ENCODE data around the gene SLC30A9. TPM values are rescaled to one million over a fixed set of nuclear protein-coding genes. Genes with fewer than 3 reads are reported as not detected.

Gene SLC30A9
- total RNA-seq, 1 donor from 2014 or later: 27.1 TPM

DNA sequence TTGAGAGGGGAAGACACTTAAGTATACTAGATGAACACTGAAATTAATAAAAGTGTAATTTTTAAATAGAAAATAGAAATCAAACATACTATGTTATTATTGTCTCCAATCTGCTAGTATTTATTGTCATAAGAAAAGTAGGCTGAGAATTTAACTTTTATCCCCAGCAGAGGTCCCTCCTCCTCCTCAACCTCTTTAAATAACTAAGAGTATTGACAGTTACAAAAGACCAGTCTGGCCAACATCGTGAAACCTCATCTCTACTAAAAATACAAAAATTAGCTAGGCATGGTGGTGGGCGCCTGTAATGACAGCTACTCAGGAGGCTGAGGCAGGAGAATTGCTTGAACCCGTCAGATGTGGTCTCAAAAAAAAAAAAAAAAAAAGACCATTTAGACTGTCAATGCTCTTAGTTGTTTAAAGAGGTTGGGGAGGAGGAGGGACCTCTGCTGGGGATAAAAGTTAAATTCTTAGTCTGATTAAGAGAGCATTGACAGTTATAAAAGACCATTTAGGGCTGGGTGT is 4.2 kb downstream of the SLC30A9 start:
- no peak overlapping the region for H3K4me3 ChIP-seq (ENCODE audit: low read length in 3 of 3)
- peaks cover 12 to 24% (median 15%) of the 10 kb centered on the region in 3 donors for H3K4me1 ChIP-seq (ENCODE audit: control insufficient read depth in 3 of 3, insufficient read depth in 3 of 3, low read length in 3 of 3)
- no peaks in the 10 kb centered on the region for H3K27me3 ChIP-seq (ENCODE audit: control insufficient read depth in 3 of 3, insufficient read depth in 3 of 3, low read length in 3 of 3)
- H3K9me3 ChIP-seq (ENCODE audit: control insufficient read depth in 3 of 3, low read length in 3 of 3): no peaks in the 10 kb centered on the region
- no peaks in the 10 kb centered on the region for H3K36me3 ChIP-seq (ENCODE audit: control insufficient read depth in 3 of 3, insufficient read depth in 3 of 3, low read length in 3 of 3)
- H3K27ac ChIP-seq (ENCODE audit: low read depth, low read length): no peak overlapping the region
- no peak overlapping the region for H3K9ac ChIP-seq (ENCODE audit: low read depth in 1 of 3, low read length in 3 of 3)

DNA sequence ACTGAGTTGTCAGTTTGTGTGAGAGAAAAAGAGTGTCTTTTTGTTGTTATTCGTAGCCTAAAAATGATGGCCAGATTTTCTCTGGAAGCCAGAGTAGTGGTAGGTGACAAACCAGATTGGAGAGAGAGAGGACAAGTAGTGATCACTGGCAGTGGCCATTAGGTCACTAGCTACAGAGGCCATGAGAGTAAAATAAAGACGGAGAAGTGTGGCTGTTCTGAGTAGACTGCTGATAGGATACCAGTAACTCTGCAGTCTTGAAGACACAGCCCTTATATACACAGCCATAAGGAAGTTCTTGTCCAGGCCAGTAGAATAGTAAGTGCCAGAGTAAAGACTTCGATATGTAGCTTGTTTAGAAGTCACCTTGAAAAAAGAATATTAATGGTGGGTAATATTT is 7.7 kb downstream of the SLC30A9 start:
- no peak overlapping the region for H3K4me3 ChIP-seq (ENCODE audit: low read length in 3 of 3)
- no peak overlapping the region for H3K27ac ChIP-seq (ENCODE audit: low read depth, low read length)
- no peak overlapping the region for H3K9ac ChIP-seq (ENCODE audit: low read depth in 1 of 3, low read length in 3 of 3)
- no peaks in the 10 kb centered on the region for H3K4me1 ChIP-seq (ENCODE audit: control insufficient read depth in 3 of 3, insufficient read depth in 3 of 3, low read length in 3 of 3)
- H3K27me3 ChIP-seq (ENCODE audit: control insufficient read depth in 3 of 3, insufficient read depth in 3 of 3, low read length in 3 of 3): no peaks in the 10 kb centered on the region
- no peaks in the 10 kb centered on the region for H3K9me3 ChIP-seq (ENCODE audit: control insufficient read depth in 3 of 3, low read length in 3 of 3)
- H3K36me3 ChIP-seq (ENCODE audit: control insufficient read depth in 3 of 3, insufficient read depth in 3 of 3, low read length in 3 of 3): peaks cover 0 to 7% (median 0%) of the 10 kb centered on the region in 3 donors

DNA sequence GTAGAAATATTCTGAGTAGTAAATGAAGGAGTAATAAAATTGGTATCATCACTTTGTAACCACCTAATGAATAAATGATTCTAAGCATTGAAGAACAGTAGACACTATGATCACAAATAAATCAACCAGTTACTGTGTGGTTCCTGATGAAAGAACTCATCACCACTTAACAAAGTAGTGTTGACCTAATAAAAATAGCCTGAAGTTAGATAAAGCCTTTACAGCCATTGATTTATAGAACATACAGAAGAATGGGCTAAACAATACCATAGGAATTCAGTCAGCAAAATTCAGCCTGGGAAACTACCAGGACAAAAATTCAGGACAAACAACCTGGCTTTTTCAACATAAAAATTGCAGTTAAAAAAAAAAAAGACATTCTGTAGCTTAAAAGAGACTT is 9.0 kb downstream of the SLC30A9 start:
- no peaks in the 10 kb centered on the region for H3K27me3 ChIP-seq (ENCODE audit: control insufficient read depth in 3 of 3, insufficient read depth in 3 of 3, low read length in 3 of 3)
- no peak overlapping the region for H3K27ac ChIP-seq (ENCODE audit: low read depth, low read length)
- no peak overlapping the region for H3K9ac ChIP-seq (ENCODE audit: low read depth in 1 of 3, low read length in 3 of 3)
- no peaks in the 10 kb centered on the region for H3K4me1 ChIP-seq (ENCODE audit: control insufficient read depth in 3 of 3, insufficient read depth in 3 of 3, low read length in 3 of 3)
- peaks cover 0 to 7% (median 0%) of the 10 kb centered on the region in 3 donors for H3K36me3 ChIP-seq (ENCODE audit: control insufficient read depth in 3 of 3, insufficient read depth in 3 of 3, low read length in 3 of 3)
- no peak overlapping the region for H3K4me3 ChIP-seq (ENCODE audit: low read length in 3 of 3)
- no peaks in the 10 kb centered on the region for H3K9me3 ChIP-seq (ENCODE audit: control insufficient read depth in 3 of 3, low read length in 3 of 3)

DNA sequence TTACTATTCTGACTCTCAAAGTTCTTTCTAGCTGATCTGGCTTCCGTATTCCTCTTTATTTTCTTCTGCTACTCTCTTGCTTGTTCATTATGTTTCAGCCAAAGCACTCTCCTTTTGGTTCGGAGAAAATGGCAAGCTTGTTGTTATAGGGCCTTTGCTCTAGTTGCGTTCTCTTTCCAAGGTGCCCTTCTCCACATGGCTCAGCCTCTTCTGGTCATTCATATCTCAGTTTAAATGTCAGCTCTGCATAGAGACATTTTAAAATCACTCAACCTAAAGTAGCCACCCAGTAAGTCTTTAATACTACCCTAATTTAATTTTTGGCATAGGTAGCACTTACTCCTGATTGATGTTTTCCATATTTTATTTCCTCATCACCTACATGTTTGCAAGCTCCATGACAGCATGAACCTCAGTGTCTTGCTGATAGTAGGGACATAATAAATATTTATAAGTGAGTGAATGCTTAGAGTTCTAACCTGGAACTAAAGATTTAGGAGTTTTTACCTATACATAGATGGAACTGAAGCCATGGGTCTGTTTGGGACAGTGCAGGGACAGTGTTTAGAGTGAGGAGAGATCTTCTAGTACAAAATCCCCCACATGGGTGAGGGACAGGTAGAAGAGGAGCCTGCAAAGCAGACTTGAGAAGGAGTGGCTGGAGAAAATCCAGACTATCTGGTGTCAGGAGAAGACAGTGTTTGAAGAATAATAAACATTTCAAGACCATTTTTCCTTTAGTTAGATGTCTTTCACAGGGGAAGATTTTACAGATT is 17.9 kb downstream of the SLC30A9 start:
- Histone ChIP-seq H3K36me3 (ENCODE audit: control insufficient read depth in 3 of 3, insufficient read depth in 3 of 3, low read length in 3 of 3) (peaks cover 0 to 9% (median 0%) of the 10 kb centered on the region in 3 donors), H3K27ac (ENCODE audit: low read depth, low read length) (no peak overlapping the region), H3K4me3 (ENCODE audit: low read length in 3 of 3) (no peak overlapping the region), H3K9me3 (ENCODE audit: control insufficient read depth in 3 of 3, low read length in 3 of 3) (no peaks in the 10 kb centered on the region), H3K4me1 (ENCODE audit: control insufficient read depth in 3 of 3, insufficient read depth in 3 of 3, low read length in 3 of 3) (peaks cover 0 to 8% (median 7%) of the 10 kb centered on the region in 3 donors), H3K27me3 (ENCODE audit: control insufficient read depth in 3 of 3, insufficient read depth in 3 of 3, low read length in 3 of 3) (no peaks in the 10 kb centered on the region), H3K9ac (ENCODE audit: low read depth in 1 of 3, low read length in 3 of 3) (no peak overlapping the region)

DNA sequence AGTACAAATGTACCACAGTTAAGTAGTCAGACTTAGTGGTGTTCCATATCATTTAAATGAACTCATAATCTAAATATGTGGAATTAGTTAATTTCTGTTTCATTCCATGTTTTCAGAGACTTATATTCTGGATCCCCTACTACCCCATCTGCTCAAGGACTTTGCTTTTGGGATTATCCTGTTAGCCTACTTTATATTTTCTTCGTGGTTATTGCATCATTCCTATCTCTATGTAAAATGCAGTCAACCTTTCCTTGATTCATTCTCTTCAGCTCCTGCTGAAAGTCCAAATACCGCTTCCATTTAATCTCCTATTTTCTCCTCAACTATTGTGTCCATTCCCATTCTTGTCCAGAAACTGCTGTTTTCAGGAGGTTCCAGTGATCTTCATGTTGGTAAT is 25.1 kb downstream of the SLC30A9 start:
- H3K4me3 ChIP-seq (ENCODE audit: low read length in 3 of 3): no peak overlapping the region
- H3K9me3 ChIP-seq (ENCODE audit: control insufficient read depth in 3 of 3, low read length in 3 of 3): no peaks in the 10 kb centered on the region
- H3K4me1 ChIP-seq (ENCODE audit: control insufficient read depth in 3 of 3, insufficient read depth in 3 of 3, low read length in 3 of 3): no peaks in the 10 kb centered on the region
- no peak overlapping the region for H3K9ac ChIP-seq (ENCODE audit: low read depth in 1 of 3, low read length in 3 of 3)
- H3K27me3 ChIP-seq (ENCODE audit: control insufficient read depth in 3 of 3, insufficient read depth in 3 of 3, low read length in 3 of 3): no peaks in the 10 kb centered on the region
- peaks cover 0 to 5% (median 0%) of the 10 kb centered on the region in 3 donors for H3K36me3 ChIP-seq (ENCODE audit: control insufficient read depth in 3 of 3, insufficient read depth in 3 of 3, low read length in 3 of 3)
- no peak overlapping the region for H3K27ac ChIP-seq (ENCODE audit: low read depth, low read length)

DNA sequence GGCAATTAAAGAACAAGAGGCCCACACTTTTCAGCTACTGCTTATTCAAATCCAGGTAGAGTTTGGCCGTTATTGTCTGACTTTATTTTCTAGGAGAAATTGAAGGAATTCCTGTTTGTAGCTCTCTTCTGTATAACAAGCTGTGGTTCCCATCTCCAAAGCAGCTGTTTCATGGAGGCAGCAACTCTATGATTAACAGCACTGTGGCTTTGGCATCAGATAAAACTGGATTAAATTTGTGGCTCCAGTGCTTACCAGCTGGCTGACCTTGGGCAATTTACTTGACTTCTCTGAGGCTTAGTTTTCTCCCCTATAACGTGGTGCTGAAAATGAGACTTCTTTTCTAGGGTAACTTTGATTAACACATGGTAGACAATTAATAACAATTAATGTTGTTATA is 28.1 kb downstream of the SLC30A9 start:
- Histone ChIP-seq H3K36me3 (ENCODE audit: control insufficient read depth in 3 of 3, insufficient read depth in 3 of 3, low read length in 3 of 3) (peaks cover 3 to 5% (median 4%) of the 10 kb centered on the region in 3 donors), H3K9ac (ENCODE audit: low read depth in 1 of 3, low read length in 3 of 3) (no peak overlapping the region)

DNA sequence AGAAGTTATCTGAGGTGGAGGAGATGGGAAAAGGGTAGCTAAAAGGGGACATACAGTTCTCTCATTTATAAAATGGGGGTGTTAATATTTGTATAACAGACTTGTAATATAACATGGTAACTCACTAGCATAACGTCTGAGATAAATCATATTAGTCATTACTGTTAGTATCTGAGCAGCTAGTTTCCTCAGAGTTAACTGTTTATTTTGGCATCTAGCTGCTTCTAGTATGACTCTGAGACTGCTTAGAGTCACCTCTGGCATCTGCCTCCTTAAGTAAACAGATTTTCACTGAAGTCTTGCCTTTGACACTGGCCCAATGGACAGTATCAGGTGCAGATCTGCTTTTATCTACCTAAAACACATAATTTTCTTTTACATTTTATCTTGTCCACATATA is 58.1 kb downstream of the SLC30A9 start:
- no peak overlapping the region for H3K9ac ChIP-seq (ENCODE audit: low read depth in 1 of 3, low read length in 3 of 3)
- no peaks in the 10 kb centered on the region for H3K4me1 ChIP-seq (ENCODE audit: control insufficient read depth in 3 of 3, insufficient read depth in 3 of 3, low read length in 3 of 3)
- no peaks in the 10 kb centered on the region for H3K9me3 ChIP-seq (ENCODE audit: control insufficient read depth in 3 of 3, low read length in 3 of 3)
- peaks cover 3 to 8% (median 7%) of the 10 kb centered on the region in 3 donors for H3K36me3 ChIP-seq (ENCODE audit: control insufficient read depth in 3 of 3, insufficient read depth in 3 of 3, low read length in 3 of 3)
- H3K27me3 ChIP-seq (ENCODE audit: control insufficient read depth in 3 of 3, insufficient read depth in 3 of 3, low read length in 3 of 3): no peaks in the 10 kb centered on the region
- H3K4me3 ChIP-seq (ENCODE audit: low read length in 3 of 3): no peak overlapping the region
- no peak overlapping the region for H3K27ac ChIP-seq (ENCODE audit: low read depth, low read length)

More for the DNA sequence above, 28.1 kb downstream of the SLC30A9 start:
- Histone ChIP-seq H3K27me3 (ENCODE audit: control insufficient read depth in 3 of 3, insufficient read depth in 3 of 3, low read length in 3 of 3) (no peaks in the 10 kb centered on the region), H3K4me3 (ENCODE audit: low read length in 3 of 3) (no peak overlapping the region), H3K4me1 (ENCODE audit: control insufficient read depth in 3 of 3, insufficient read depth in 3 of 3, low read length in 3 of 3) (no peaks in the 10 kb centered on the region), H3K27ac (ENCODE audit: low read depth, low read length) (no peak overlapping the region), H3K9me3 (ENCODE audit: control insufficient read depth in 3 of 3, low read length in 3 of 3) (no peaks in the 10 kb centered on the region)

DNA sequence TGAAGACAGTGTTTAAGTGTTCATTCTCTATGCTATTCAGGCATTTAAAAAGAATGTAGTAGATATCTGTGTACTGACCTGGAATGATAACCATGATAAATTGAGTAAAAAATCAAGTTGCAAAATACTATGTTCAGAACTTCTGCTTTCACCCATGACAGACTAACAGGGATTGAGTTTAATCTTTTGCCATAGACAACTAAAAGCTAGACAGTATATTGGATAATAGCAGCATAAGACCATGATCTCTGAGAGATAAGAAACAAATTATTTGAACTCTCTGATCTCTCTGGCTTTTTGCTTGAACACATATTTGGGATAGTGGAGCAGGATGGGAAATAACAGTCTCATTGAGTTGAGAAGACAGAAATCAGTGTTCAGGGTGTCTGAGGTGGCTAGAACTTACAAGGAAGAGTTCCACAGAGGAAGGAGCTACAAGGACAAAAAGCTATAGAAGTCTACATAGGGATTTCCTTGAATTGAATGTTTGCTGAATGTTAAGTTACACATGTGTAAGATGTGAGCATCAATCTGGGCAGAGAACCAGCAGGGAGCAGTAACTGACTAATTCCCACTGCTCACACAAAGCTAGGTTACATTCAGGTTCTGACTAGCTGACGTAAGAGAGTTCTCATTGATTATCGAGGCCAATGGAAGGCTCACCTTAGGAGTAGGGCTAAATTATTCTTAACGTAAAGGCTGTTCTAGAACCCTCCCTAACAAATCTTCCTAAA is 60.4 kb downstream of the SLC30A9 start:
- peaks cover 3 to 8% (median 5%) of the 10 kb centered on the region in 3 donors for H3K36me3 ChIP-seq (ENCODE audit: control insufficient read depth in 3 of 3, insufficient read depth in 3 of 3, low read length in 3 of 3)
- H3K9me3 ChIP-seq (ENCODE audit: control insufficient read depth in 3 of 3, low read length in 3 of 3): no peaks in the 10 kb centered on the region
- no peak overlapping the region for H3K9ac ChIP-seq (ENCODE audit: low read depth in 1 of 3, low read length in 3 of 3)
- H3K27me3 ChIP-seq (ENCODE audit: control insufficient read depth in 3 of 3, insufficient read depth in 3 of 3, low read length in 3 of 3): no peaks in the 10 kb centered on the region
- H3K27ac ChIP-seq (ENCODE audit: low read depth, low read length): no peak overlapping the region
- no peak overlapping the region for H3K4me3 ChIP-seq (ENCODE audit: low read length in 3 of 3)
- H3K4me1 ChIP-seq (ENCODE audit: control insufficient read depth in 3 of 3, insufficient read depth in 3 of 3, low read length in 3 of 3): no peaks in the 10 kb centered on the region

DNA sequence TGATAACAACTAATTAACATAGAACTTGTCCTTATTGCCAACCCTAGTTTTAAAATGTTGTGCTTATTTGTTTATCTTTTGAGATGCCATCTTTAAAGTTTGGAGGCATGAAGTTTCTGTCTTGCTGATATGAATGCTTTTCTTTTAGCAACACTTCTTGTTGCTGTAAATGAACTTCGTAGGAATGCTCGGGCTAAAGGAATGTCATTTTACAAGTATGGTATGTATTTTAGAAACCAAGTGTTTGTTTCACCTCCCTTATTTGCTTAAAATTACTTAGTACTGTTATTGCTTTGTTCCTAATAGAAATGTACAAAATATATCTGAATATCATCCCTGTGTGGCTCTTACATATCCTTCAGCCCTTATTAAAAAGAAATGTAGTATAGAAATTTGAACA is 76.1 kb downstream of the SLC30A9 start:
- H3K36me3 ChIP-seq (ENCODE audit: control insufficient read depth in 3 of 3, insufficient read depth in 3 of 3, low read length in 3 of 3): peaks cover 5 to 31% (median 20%) of the 10 kb centered on the region in 3 donors
- H3K4me1 ChIP-seq (ENCODE audit: control insufficient read depth in 3 of 3, insufficient read depth in 3 of 3, low read length in 3 of 3): no peaks in the 10 kb centered on the region
- H3K9ac ChIP-seq (ENCODE audit: low read depth in 1 of 3, low read length in 3 of 3): no peak overlapping the region
- H3K27me3 ChIP-seq (ENCODE audit: control insufficient read depth in 3 of 3, insufficient read depth in 3 of 3, low read length in 3 of 3): no peaks in the 10 kb centered on the region
- no peaks in the 10 kb centered on the region for H3K9me3 ChIP-seq (ENCODE audit: control insufficient read depth in 3 of 3, low read length in 3 of 3)
- no peak overlapping the region for H3K4me3 ChIP-seq (ENCODE audit: low read length in 3 of 3)
- no peak overlapping the region for H3K27ac ChIP-seq (ENCODE audit: low read depth, low read length)

DNA sequence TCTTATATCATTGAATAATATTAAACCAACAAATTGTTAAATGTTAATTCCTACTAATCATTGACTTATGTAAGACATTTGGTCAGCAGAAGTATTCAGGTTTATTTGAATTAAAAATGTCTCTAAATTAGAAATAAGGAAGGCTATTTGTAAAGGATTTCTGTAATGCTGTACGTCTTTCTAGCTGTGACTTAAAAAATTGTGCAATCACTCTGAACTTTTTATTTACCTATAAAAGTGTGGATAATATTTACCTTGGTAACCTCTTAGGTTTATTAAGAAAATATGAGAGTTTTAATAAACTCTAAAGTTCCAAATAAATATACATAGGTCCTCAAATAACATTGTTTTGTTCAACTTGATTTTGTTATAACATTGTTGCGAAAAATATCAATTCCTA is 76.9 kb downstream of the SLC30A9 start:
- no peaks in the 10 kb centered on the region for H3K9me3 ChIP-seq (ENCODE audit: control insufficient read depth in 3 of 3, low read length in 3 of 3)
- no peak overlapping the region for H3K4me3 ChIP-seq (ENCODE audit: low read length in 3 of 3)
- H3K4me1 ChIP-seq (ENCODE audit: control insufficient read depth in 3 of 3, insufficient read depth in 3 of 3, low read length in 3 of 3): no peaks in the 10 kb centered on the region
- no peak overlapping the region for H3K9ac ChIP-seq (ENCODE audit: low read depth in 1 of 3, low read length in 3 of 3)
- H3K27ac ChIP-seq (ENCODE audit: low read depth, low read length): no peak overlapping the region
- peaks cover 5 to 31% (median 20%) of the 10 kb centered on the region in 3 donors for H3K36me3 ChIP-seq (ENCODE audit: control insufficient read depth in 3 of 3, insufficient read depth in 3 of 3, low read length in 3 of 3)
- H3K27me3 ChIP-seq (ENCODE audit: control insufficient read depth in 3 of 3, insufficient read depth in 3 of 3, low read length in 3 of 3): no peaks in the 10 kb centered on the region

Data from skeletal muscle tissue (tissue), 4 donors.